GM12878 (cell line): ENCODE results near the gene SMARCAD1. TPM values are rescaled to one million over a fixed set of nuclear protein-coding genes. Genes with fewer than 3 reads are reported as not detected.

Experiments used
- CBFB ChIP-seq: IDR thresholded peaks from 2 replicates; pipeline ENCODE4 v1.6.1; 2016; ENCODE audit warnings: antibody characterized with exemption, low read depth
- EED ChIP-seq: sonication (generic); IDR thresholded peaks from 2 replicates; pipeline ENCODE4 v1.6.1; 2016; ENCODE audit warnings: antibody characterized with exemption, low read depth
- HDAC6 ChIP-seq: fragments of 200-600 bp; sonication (generic); IDR thresholded peaks from one replicate; pipeline ENCODE4 v1.8.0; 2017; ENCODE audit warnings: antibody characterized with exemption; ENCODE audit not compliant: unreplicated experiment
- IKZF1 ChIP-seq: fragments of 450-650 bp; conservative IDR thresholded peaks from 2 replicates; pipeline ENCODE4 v1.6.1; 2017; ENCODE audit warnings: antibody characterized with exemption, mild to moderate bottlenecking
- NFXL1 ChIP-seq: fragments of 450-650 bp; IDR thresholded peaks from 2 replicates; pipeline ENCODE4 v1.6.1; 2017; ENCODE audit warnings: antibody characterized with exemption, mild to moderate bottlenecking, borderline replicate concordance
- NFYB ChIP-seq: IDR thresholded peaks from 2 replicates; pipeline ENCODE4 v1.6.1; 2011; ENCODE audit warnings: low read depth, mild to moderate bottlenecking, low read length, improper control_type of control experiment, moderate library complexity; ENCODE audit not compliant: insufficient read depth
- RELA ChIP-seq: fragments of 450-650 bp; IDR thresholded peaks from 2 replicates; pipeline ENCODE4 v1.8.0; 2014; ENCODE audit warnings: borderline replicate concordance; ENCODE audit not compliant: partially characterized antibody
- STAT1 ChIP-seq: fragments of 450-650 bp; conservative IDR thresholded peaks from 2 replicates; pipeline ENCODE4 v1.6.1; 2014; ENCODE audit warnings: antibody characterized with exemption, mild to moderate bottlenecking
- TCF12 ChIP-seq: IDR thresholded peaks from 2 replicates; pipeline ENCODE4 v1.6.1; 2011; ENCODE audit warnings: low read depth, mild to moderate bottlenecking, low read length
- YY1 ChIP-seq: IDR thresholded peaks from 2 replicates; pipeline ENCODE4 v1.6.1; 2011; ENCODE audit warnings: low read depth, mild to moderate bottlenecking, low read length
- polyA plus RNA-seq, 11 experiments: library from polyadenylated mRNA; depleted of rRNA in 4 of 11; unstranded in 6 of 11; stranded (reverse) in 5 of 11; fragments of >200 nt; fragmentation: Nextera tagmentation in 4 of 11; fragmentation: Illumina TruSeq in 1 of 11; extraction: Ambion mirVana in 4 of 11; extraction: Trizol in 1 of 11; gene quantifications; 1 replicate in 1 of 11; 2 replicates in 10 of 11; pipeline versions ENCODE4 v1.2.1 to v1.2.3, GENCODE V29; 2011 to 2016; ENCODE audit warnings: inconsistent platforms in 2 of 11, missing spikeins in 2 of 11, low read depth in 1 of 11
- total RNA-seq, 4 experiments: library from RNA; depleted of rRNA in 3 of 4; stranded (reverse); fragments of >200 nt in 3 of 4; fragmentation: Illumina TruSeq in 1 of 4; extraction: Trizol in 1 of 4; gene quantifications; 2 replicates each; pipeline versions ENCODE4 v1.2.1 to v1.2.3, GENCODE V29; 2013 to 2021
- TF ChIP-seq, protein P1 (sequence below): fragments of 450-650 bp; IDR thresholded peaks from 2 replicates; pipeline ENCODE4 v1.6.1; 2017; ENCODE audit warnings: borderline replicate concordance
- TF ChIP-seq, protein P2 (sequence below): fragments of 450-650 bp; IDR thresholded peaks from 2 replicates; pipeline ENCODE4 v1.6.1; 2017; ENCODE audit warnings: antibody characterized with exemption, mild to moderate bottlenecking, moderate library complexity
- TF ChIP-seq, protein P3 (sequence below): fragments of 450-650 bp; IDR thresholded peaks from 2 replicates; pipeline ENCODE4 v1.6.1; 2016; ENCODE audit warnings: mild to moderate bottlenecking, moderate library complexity, borderline replicate concordance
- TF ChIP-seq, protein P4 (sequence below): fragments of 450-650 bp; formaldehyde crosslinking; IDR thresholded peaks from 2 replicates; pipeline ENCODE4 v1.4.0; 2020; ENCODE audit warnings: mild to moderate bottlenecking, moderate library complexity
- TF ChIP-seq, protein P5 (sequence below): IDR thresholded peaks from 2 replicates; pipeline ENCODE4 v1.6.1; 2012; ENCODE audit warnings: low read length, inconsistent platforms

SMARCAD1 gene
- total and polyA plus RNA-seq, 10 of the 15 experiments (the other 5 are each of a cell fraction or from before 2014, with no cell fraction given) = 7.6 to 41.2 (median 27.7) TPM

DNA sequence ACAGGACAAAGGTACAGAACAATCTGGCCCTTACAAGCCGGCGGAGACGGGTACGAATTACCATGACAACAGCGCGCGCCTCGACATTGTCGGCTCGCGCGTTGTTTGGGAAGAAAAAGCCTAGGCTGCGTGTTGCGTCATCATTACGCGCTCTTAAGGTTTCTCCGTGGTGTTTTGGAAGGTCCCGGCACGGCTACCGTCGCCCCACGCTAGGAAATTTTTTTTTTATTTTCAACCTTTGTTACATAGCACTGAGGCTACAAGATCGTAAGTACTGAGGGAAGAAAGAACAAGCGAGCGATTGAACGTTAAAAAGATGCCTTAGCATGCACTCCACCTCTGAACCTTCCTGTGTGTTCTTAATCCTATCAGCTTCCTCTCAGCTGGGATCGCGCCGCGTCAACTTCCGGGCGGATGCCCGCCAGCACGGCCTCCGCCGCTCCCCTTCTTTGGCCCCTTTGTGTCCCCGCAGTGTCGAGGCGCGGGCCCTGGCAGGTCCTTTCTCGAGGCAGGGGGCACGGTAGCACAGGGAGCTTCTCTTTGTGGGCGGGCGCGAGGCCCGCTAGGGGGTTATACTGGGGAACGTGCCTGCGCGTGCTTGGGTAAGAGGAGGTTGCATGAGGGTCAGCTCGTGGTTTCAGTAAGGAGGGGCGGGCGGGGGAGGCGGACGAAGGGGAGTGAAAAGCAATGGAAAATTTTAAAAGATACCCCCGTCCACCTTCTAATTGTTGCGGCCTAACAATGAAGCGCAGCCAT, at the start of gene SMARCAD1 (continued):
- TF ChIP-seq, protein P1, sequence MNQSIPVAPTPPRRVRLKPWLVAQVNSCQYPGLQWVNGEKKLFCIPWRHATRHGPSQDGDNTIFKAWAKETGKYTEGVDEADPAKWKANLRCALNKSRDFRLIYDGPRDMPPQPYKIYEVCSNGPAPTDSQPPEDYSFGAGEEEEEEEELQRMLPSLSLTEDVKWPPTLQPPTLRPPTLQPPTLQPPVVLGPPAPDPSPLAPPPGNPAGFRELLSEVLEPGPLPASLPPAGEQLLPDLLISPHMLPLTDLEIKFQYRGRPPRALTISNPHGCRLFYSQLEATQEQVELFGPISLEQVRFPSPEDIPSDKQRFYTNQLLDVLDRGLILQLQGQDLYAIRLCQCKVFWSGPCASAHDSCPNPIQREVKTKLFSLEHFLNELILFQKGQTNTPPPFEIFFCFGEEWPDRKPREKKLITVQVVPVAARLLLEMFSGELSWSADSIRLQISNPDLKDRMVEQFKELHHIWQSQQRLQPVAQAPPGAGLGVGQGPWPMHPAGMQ = no peak
- TF ChIP-seq TCF12 (no peak), NFYB (0 out of 2 replicates have a peak, but pooled peaks have one; percentile 35), HDAC6 (no peak), CBFB (peak; percentile 82; the same call in 1 of the 2 replicates), IKZF1 (peak; percentile 78), STAT1 (peak; percentile 72; the same call in 1 of the 2 replicates), NFXL1 (no peak), EED (no peak), RELA (peak; percentile 55), YY1 (peak; percentile 16; the same call in 1 of the 2 replicates)
- TF ChIP-seq, protein P2, sequence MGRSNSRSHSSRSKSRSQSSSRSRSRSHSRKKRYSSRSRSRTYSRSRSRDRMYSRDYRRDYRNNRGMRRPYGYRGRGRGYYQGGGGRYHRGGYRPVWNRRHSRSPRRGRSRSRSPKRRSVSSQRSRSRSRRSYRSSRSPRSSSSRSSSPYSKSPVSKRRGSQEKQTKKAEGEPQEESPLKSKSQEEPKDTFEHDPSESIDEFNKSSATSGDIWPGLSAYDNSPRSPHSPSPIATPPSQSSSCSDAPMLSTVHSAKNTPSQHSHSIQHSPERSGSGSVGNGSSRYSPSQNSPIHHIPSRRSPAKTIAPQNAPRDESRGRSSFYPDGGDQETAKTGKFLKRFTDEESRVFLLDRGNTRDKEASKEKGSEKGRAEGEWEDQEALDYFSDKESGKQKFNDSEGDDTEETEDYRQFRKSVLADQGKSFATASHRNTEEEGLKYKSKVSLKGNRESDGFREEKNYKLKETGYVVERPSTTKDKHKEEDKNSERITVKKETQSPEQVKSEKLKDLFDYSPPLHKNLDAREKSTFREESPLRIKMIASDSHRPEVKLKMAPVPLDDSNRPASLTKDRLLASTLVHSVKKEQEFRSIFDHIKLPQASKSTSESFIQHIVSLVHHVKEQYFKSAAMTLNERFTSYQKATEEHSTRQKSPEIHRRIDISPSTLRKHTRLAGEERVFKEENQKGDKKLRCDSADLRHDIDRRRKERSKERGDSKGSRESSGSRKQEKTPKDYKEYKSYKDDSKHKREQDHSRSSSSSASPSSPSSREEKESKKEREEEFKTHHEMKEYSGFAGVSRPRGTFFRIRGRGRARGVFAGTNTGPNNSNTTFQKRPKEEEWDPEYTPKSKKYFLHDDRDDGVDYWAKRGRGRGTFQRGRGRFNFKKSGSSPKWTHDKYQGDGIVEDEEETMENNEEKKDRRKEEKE = no peak
- TF ChIP-seq, protein P3, sequence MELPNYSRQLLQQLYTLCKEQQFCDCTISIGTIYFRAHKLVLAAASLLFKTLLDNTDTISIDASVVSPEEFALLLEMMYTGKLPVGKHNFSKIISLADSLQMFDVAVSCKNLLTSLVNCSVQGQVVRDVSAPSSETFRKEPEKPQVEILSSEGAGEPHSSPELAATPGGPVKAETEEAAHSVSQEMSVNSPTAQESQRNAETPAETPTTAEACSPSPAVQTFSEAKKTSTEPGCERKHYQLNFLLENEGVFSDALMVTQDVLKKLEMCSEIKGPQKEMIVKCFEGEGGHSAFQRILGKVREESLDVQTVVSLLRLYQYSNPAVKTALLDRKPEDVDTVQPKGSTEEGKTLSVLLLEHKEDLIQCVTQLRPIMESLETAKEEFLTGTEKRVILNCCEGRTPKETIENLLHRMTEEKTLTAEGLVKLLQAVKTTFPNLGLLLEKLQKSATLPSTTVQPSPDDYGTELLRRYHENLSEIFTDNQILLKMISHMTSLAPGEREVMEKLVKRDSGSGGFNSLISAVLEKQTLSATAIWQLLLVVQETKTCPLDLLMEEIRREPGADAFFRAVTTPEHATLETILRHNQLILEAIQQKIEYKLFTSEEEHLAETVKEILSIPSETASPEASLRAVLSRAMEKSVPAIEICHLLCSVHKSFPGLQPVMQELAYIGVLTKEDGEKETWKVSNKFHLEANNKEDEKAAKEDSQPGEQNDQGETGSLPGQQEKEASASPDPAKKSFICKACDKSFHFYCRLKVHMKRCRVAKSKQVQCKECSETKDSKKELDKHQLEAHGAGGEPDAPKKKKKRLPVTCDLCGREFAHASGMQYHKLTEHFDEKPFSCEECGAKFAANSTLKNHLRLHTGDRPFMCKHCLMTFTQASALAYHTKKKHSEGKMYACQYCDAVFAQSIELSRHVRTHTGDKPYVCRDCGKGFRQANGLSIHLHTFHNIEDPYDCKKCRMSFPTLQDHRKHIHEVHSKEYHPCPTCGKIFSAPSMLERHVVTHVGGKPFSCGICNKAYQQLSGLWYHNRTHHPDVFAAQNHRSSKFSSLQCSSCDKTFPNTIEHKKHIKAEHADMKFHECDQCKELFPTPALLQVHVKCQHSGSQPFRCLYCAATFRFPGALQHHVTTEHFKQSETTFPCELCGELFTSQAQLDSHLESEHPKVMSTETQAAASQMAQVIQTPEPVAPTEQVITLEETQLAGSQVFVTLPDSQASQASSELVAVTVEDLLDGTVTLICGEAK = peak; percentile 86
- TF ChIP-seq, protein P4, sequence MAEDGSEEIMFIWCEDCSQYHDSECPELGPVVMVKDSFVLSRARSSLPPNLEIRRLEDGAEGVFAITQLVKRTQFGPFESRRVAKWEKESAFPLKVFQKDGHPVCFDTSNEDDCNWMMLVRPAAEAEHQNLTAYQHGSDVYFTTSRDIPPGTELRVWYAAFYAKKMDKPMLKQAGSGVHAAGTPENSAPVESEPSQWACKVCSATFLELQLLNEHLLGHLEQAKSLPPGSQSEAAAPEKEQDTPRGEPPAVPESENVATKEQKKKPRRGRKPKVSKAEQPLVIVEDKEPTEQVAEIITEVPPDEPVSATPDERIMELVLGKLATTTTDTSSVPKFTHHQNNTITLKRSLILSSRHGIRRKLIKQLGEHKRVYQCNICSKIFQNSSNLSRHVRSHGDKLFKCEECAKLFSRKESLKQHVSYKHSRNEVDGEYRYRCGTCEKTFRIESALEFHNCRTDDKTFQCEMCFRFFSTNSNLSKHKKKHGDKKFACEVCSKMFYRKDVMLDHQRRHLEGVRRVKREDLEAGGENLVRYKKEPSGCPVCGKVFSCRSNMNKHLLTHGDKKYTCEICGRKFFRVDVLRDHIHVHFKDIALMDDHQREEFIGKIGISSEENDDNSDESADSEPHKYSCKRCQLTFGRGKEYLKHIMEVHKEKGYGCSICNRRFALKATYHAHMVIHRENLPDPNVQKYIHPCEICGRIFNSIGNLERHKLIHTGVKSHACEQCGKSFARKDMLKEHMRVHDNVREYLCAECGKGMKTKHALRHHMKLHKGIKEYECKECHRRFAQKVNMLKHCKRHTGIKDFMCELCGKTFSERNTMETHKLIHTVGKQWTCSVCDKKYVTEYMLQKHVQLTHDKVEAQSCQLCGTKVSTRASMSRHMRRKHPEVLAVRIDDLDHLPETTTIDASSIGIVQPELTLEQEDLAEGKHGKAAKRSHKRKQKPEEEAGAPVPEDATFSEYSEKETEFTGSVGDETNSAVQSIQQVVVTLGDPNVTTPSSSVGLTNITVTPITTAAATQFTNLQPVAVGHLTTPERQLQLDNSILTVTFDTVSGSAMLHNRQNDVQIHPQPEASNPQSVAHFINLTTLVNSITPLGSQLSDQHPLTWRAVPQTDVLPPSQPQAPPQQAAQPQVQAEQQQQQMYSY (CRISPR knock-in tag) = no peak
- TF ChIP-seq, protein P5, sequence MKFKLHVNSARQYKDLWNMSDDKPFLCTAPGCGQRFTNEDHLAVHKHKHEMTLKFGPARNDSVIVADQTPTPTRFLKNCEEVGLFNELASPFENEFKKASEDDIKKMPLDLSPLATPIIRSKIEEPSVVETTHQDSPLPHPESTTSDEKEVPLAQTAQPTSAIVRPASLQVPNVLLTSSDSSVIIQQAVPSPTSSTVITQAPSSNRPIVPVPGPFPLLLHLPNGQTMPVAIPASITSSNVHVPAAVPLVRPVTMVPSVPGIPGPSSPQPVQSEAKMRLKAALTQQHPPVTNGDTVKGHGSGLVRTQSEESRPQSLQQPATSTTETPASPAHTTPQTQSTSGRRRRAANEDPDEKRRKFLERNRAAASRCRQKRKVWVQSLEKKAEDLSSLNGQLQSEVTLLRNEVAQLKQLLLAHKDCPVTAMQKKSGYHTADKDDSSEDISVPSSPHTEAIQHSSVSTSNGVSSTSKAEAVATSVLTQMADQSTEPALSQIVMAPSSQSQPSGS = peak; percentile 66
